GM12878 (cell line): ENCODE measurements around the gene NT5DC4. TPM values are rescaled to one million over a fixed set of nuclear protein-coding genes. Genes with fewer than 3 reads are reported as not detected.

Source experiments
- CREB1 ChIP-seq: IDR thresholded peaks from 2 replicates; pipeline ENCODE4 v1.6.1; 2012; ENCODE audit warnings: low read depth, mild to moderate bottlenecking, inconsistent platforms
- EGR1 ChIP-seq, 2 experiments: IDR thresholded peaks; 1 replicate in 1 of 2; 2 replicates in 1 of 2; pipeline ENCODE4 v1.6.1; 2011 to 2012; ENCODE audit warnings: low read depth in 2 of 2, low read length in 2 of 2, borderline replicate concordance in 1 of 2, mild to moderate bottlenecking in 1 of 2, moderate library complexity in 1 of 2
- ESRRA ChIP-seq: IDR thresholded peaks from 2 replicates; pipeline ENCODE4 v1.6.1; 2012; ENCODE audit warnings: mild to moderate bottlenecking, low read length, improper control_type of control experiment
- FOS ChIP-seq: IDR thresholded peaks from 3 replicates; pipeline ENCODE4 v1.6.1; 2011; ENCODE audit warnings: borderline replicate concordance; ENCODE audit not compliant: insufficient read length; ENCODE audit errors: extremely low read depth
- MEF2A ChIP-seq: IDR thresholded peaks from 2 replicates; pipeline ENCODE4 v1.6.1; 2011; ENCODE audit warnings: low read depth, mild to moderate bottlenecking, low read length, moderate library complexity; ENCODE audit not compliant: insufficient read depth
- NFXL1 ChIP-seq: fragments of 450-650 bp; IDR thresholded peaks from 2 replicates; pipeline ENCODE4 v1.6.1; 2017; ENCODE audit warnings: antibody characterized with exemption, mild to moderate bottlenecking, borderline replicate concordance
- RAD21 ChIP-seq: IDR thresholded peaks from 2 replicates; pipeline ENCODE4 v1.6.1; 2011; ENCODE audit warnings: mild to moderate bottlenecking, low read depth, low read length, moderate library complexity; ENCODE audit not compliant: insufficient read depth
- SMC3 ChIP-seq: IDR thresholded peaks from 2 replicates; pipeline ENCODE4 v1.6.1; 2011; ENCODE audit warnings: low read length, improper control_type of control experiment, borderline replicate concordance
- polyA plus RNA-seq, 11 experiments: library from polyadenylated mRNA; depleted of rRNA in 4 of 11; unstranded in 6 of 11; stranded (reverse) in 5 of 11; fragments of >200 nt; fragmentation: Nextera tagmentation in 4 of 11; fragmentation: Illumina TruSeq in 1 of 11; extraction: Ambion mirVana in 4 of 11; extraction: Trizol in 1 of 11; gene quantifications; 1 replicate in 1 of 11; 2 replicates in 10 of 11; pipeline versions ENCODE4 v1.2.1 to v1.2.3, GENCODE V29; 2011 to 2016; ENCODE audit warnings: inconsistent platforms in 2 of 11, missing spikeins in 2 of 11, low read depth in 1 of 11
- total RNA-seq, 4 experiments: library from RNA; depleted of rRNA in 3 of 4; stranded (reverse); fragments of >200 nt in 3 of 4; fragmentation: Illumina TruSeq in 1 of 4; extraction: Trizol in 1 of 4; gene quantifications; 2 replicates each; pipeline versions ENCODE4 v1.2.1 to v1.2.3, GENCODE V29; 2013 to 2021
- TF ChIP-seq, protein P1 (sequence below): fragments of 450-650 bp; IDR thresholded peaks from 2 replicates; pipeline ENCODE4 v1.6.1; 2017; ENCODE audit warnings: mild to moderate bottlenecking, moderate library complexity
- TF ChIP-seq, protein P2 (sequence below): IDR thresholded peaks from 2 replicates; pipeline ENCODE4 v1.6.1; 2011; ENCODE audit warnings: low read depth, mild to moderate bottlenecking, low read length, moderate library complexity, borderline replicate concordance; ENCODE audit errors: extremely low read depth

The NT5DC4 gene
- total and polyA plus RNA-seq, 10 of the 15 experiments (the other 5 are each of a cell fraction or from before 2014, with no cell fraction given): 0.04 to 2.6 (median 0.32) TPM; not detected in 2

GRCh38 chr2:112777036-112777435, 56.2 kb downstream of the NT5DC4 start (continued):
- TF ChIP-seq, protein P1, sequence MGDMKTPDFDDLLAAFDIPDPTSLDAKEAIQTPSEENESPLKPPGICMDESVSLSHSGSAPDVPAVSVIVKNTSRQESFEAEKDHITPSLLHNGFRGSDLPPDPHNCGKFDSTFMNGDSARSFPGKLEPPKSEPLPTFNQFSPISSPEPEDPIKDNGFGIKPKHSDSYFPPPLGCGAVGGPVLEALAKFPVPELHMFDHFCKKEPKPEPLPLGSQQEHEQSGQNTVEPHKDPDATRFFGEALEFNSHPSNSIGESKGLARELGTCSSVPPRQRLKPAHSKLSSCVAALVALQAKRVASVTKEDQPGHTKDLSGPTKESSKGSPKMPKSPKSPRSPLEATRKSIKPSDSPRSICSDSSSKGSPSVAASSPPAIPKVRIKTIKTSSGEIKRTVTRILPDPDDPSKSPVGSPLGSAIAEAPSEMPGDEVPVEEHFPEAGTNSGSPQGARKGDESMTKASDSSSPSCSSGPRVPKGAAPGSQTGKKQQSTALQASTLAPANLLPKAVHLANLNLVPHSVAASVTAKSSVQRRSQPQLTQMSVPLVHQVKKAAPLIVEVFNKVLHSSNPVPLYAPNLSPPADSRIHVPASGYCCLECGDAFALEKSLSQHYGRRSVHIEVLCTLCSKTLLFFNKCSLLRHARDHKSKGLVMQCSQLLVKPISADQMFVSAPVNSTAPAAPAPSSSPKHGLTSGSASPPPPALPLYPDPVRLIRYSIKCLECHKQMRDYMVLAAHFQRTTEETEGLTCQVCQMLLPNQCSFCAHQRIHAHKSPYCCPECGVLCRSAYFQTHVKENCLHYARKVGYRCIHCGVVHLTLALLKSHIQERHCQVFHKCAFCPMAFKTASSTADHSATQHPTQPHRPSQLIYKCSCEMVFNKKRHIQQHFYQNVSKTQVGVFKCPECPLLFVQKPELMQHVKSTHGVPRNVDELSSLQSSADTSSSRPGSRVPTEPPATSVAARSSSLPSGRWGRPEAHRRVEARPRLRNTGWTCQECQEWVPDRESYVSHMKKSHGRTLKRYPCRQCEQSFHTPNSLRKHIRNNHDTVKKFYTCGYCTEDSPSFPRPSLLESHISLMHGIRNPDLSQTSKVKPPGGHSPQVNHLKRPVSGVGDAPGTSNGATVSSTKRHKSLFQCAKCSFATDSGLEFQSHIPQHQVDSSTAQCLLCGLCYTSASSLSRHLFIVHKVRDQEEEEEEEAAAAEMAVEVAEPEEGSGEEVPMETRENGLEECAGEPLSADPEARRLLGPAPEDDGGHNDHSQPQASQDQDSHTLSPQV: no peak
- TF ChIP-seq MEF2A (no peak), FOS (no peak), CREB1 (no peak), RAD21 (no peak), ESRRA (no peak), EGR1 (IDR thresholded peaks at IDR 0.05; ENCODE audit: borderline replicate concordance in 1 of 2, low read depth in 2 of 2, low read length in 2 of 2) (no peak), SMC3 (no peak), NFXL1 (no peak)
- TF ChIP-seq, protein P2, sequence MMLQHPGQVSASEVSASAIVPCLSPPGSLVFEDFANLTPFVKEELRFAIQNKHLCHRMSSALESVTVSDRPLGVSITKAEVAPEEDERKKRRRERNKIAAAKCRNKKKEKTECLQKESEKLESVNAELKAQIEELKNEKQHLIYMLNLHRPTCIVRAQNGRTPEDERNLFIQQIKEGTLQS: no peak
